PC-3 (cell line): ENCODE measurements around the gene KRTAP5-3. TPM values are rescaled to one million over a fixed set of nuclear protein-coding genes. Genes with fewer than 3 reads are reported as not detected.

ENCODE experiments used
- ATAC-seq: fragments of 200-7000 bp; cut with Tn5 transposase; 2 replicates; pipeline ENCODE4 v1.9.1; 2020; ENCODE audit warnings: mild to moderate bottlenecking, moderate library complexity
- BruUV-seq: library from RNA; stranded (reverse); fragments of 400-500 nt; replicated peaks from 2 replicates; lab custom pipeline; 2021; lab: Mats Ljungman, UMichigan
- CTCF ChIA-PET: fragments of 300-600 bp; sonication (Branson Sonifier 250); formaldehyde crosslinking; loops from one replicate; lab custom pipeline; 2022; ENCODE audit warnings: antibody characterized with exemption; lab: Charles Lee
- POLR2A ChIA-PET: fragments of 300-600 bp; sonication (Branson Sonifier 250); formaldehyde crosslinking; loops from one replicate; lab custom pipeline; 2022; ENCODE audit warnings: antibody characterized with exemption; ENCODE audit not compliant: unreplicated experiment; lab: Charles Lee
- DNase-seq: peaks from one replicate; pipeline ENCODE4 v3.0.0-alpha.2; 2015
- H2AFZ ChIP-seq: fragments of 300-600 bp; sonication (generic); 2 replicates; pipeline ENCODE4 v1.6.0; 2016; ENCODE audit warnings: antibody characterized with exemption, low read length
- H3F3A ChIP-seq: fragments of 300-600 bp; sonication (generic); one replicate; pipeline ENCODE4 v1.6.0; 2017; ENCODE audit warnings: antibody characterized with exemption, low read length, control low read depth, mild to moderate bottlenecking; ENCODE audit not compliant: unreplicated experiment
- H3K27ac ChIP-seq: fragments of 300-600 bp; sonication (generic); 2 replicates; pipeline ENCODE4 v1.5.1; 2016; ENCODE audit warnings: mild to moderate bottlenecking, low read length
- H3K27me3 ChIP-seq: fragments of 300-600 bp; sonication (generic); 2 replicates; pipeline ENCODE4 v1.6.1; 2016; ENCODE audit warnings: low read length, mixed read lengths
- H3K36me3 ChIP-seq: fragments of 300-600 bp; sonication (generic); 2 replicates; pipeline ENCODE4 v1.6.1; 2016; ENCODE audit warnings: low read depth, mixed run types, low read length, mixed read lengths
- H3K4me1 ChIP-seq: fragments of 300-600 bp; sonication (generic); 2 replicates; pipeline ENCODE4 v1.5.1; 2016; ENCODE audit warnings: low read length; ENCODE audit not compliant: insufficient read depth
- H3K4me2 ChIP-seq: fragments of 300-600 bp; sonication (generic); 2 replicates; pipeline ENCODE4 v1.6.0; 2016; ENCODE audit warnings: low read length
- H3K4me3 ChIP-seq: fragments of 300-600 bp; sonication (generic); 2 replicates; pipeline ENCODE4 v1.5.1; 2016; ENCODE audit warnings: mild to moderate bottlenecking, low read length, mixed read lengths
- H3K79me2 ChIP-seq: fragments of 300-600 bp; sonication (generic); 2 replicates; pipeline ENCODE4 v1.6.1; 2017; ENCODE audit warnings: low read length, mixed read lengths
- H3K9ac ChIP-seq: fragments of 300-600 bp; sonication (generic); 2 replicates; pipeline ENCODE4 v1.6.0; 2016; ENCODE audit warnings: mild to moderate bottlenecking, low read length
- H3K9me2 ChIP-seq: fragments of 300-600 bp; sonication (generic); replicated peaks from 2 replicates; pipeline ENCODE4 v1.6.1; 2016; ENCODE audit warnings: mixed run types, low read length, mixed read lengths
- H3K9me3 ChIP-seq: fragments of 300-600 bp; sonication (generic); 2 replicates; pipeline ENCODE4 v1.6.1; 2016; ENCODE audit warnings: low read length, mixed read lengths
- H4K20me1 ChIP-seq: fragments of 300-600 bp; sonication (generic); 2 replicates; pipeline ENCODE4 v1.6.1; 2016; ENCODE audit warnings: low read length, mixed read lengths
- CTCF ChIP-seq: fragments of 300-600 bp; sonication (generic); conservative IDR thresholded peaks from 2 replicates; pipeline ENCODE4 v1.5.1; 2017; ENCODE audit warnings: antibody characterized with exemption, low read depth, mild to moderate bottlenecking, low read length
- EZH2 ChIP-seq: fragments of 300-600 bp; sonication (generic); IDR thresholded peaks from one replicate; pipeline ENCODE4 v1.6.1; 2017; ENCODE audit warnings: antibody characterized with exemption, mild to moderate bottlenecking, low read length; ENCODE audit not compliant: unreplicated experiment
- EZH2phosphoT487 ChIP-seq: fragments of 300-600 bp; sonication (generic); IDR thresholded peaks from 2 replicates; pipeline ENCODE4 v1.6.1; 2018; ENCODE audit warnings: mild to moderate bottlenecking, antibody characterized with exemption, low read length, borderline replicate concordance
- intact Hi-C: fragments of 100-400 bp; cut with micrococcal nuclease; formaldehyde crosslinking; loops from 2 replicates; pipeline ENCODE4 v1.9.0; 2023
- total RNA-seq: library from RNA; depleted of rRNA; stranded (reverse); fragments of >200 nt; gene quantifications from 2 replicates; pipeline ENCODE4 v1.2.3, GENCODE V29; 2014

Gene KRTAP5-3
- total RNA-seq, 1 experiment from 2014 or later: not detected

DNA sequence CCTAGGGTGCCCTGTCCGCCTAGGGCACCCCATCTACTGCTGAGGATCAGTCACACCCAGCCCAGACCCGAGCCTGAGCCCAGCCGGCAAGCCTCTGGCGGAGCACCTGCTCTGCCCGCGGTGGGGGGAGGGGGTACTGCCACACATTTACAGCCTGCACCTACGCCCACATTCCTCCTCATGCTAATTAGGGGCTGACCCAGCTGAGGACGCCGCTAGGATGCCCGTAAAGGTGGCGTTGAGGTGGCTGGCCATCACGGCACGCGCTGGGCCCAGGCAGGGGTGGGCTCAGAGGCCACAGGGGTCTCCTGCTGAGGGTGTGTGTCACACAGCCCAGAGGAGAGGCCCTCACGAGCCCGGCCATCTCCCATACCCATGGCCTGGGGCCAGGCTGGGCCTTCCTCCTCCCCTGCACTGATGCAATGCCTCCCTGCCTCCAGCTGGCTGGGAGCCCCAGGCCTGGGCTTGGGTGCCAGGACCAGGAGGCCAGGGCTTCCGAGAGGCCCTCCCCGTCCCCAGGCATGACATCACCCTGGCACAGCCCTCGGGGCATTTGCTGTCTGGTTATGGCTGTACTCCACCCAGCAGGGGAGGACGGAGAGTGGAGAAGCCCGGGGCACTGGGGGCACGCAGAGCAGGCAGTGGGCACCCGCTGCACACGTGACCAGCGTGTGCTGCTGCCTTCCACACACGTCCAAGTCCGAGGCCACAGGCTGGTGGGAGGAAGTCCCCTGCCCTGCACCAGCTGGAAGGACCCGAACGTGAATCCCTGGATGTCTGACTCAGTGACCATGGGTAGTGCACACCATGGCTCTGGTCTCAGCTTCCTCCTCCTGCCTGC lies 48.9 kb downstream of the KRTAP5-3 start:
- peak overlapping the region; percentile 23; the same call in 1 of the 2 replicates for H2AFZ ChIP-seq
- intact Hi-C loops: loop anchor here (2.0 kb wide), 1 partner anchor 15 kb away; no protein-coding TSS in a partner anchor
- H3K9me2 ChIP-seq: no peaks in the 10 kb centered on the region
- BruUV-seq: no TSS peak
- peaks cover 28% of the 10 kb centered on the region for H3K4me1 ChIP-seq
- POLR2A ChIA-PET: no interaction called here
- H3K9ac ChIP-seq: peak overlapping the region; percentile 56
- no peaks in the 10 kb centered on the region for H4K20me1 ChIP-seq
- H3K9me3 ChIP-seq: no peaks in the 10 kb centered on the region
- H3K4me2 ChIP-seq: peak overlapping the region; percentile 89
- DNase-seq (peak; percentile 92), ATAC-seq (peak; percentile 66)
- H3F3A ChIP-seq: no peaks in the 10 kb centered on the region
- H3K4me3 ChIP-seq: peak overlapping the region; percentile 63
- H3K27ac ChIP-seq: peak overlapping the region; percentile 79
- CTCF ChIA-PET: interaction anchor here (1.9 kb wide), 1 partner anchor 13 kb away, joined by 12 read pairs; no protein-coding TSS in a partner anchor
- H3K27me3 ChIP-seq: no peaks in the 10 kb centered on the region
- no peaks in the 10 kb centered on the region for H3K79me2 ChIP-seq
- TF ChIP-seq EZH2phosphoT487: peak; percentile 88
- TF ChIP-seq CTCF: no peak
- no peak for TF ChIP-seq EZH2
- no peaks in the 10 kb centered on the region for H3K36me3 ChIP-seq

DNA sequence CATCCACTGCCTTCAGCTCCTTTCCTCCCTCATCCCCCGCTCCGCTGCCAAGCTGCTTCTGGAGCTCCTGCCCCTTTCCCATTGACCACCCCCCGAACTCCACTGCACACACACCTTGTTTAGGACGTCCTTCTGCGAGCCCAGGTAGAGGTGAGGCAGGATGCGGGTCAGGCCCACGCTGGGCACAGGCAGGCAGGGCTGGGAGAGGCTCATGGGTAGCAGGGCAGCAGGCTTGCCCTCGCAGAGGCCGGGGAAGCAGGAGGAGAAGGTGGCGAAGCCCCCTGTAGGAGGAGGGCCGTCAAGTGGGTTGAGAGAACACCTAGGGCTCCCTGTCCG lies 49.5 kb downstream of the KRTAP5-3 start:
- POLR2A ChIA-PET: no interaction called here
- DNase-seq (no peak), ATAC-seq (peak; percentile 3)
- peak overlapping the region; percentile 63 for H3K4me3 ChIP-seq
- H3K9me2 ChIP-seq: no peaks in the 10 kb centered on the region
- H3K9ac ChIP-seq: peak overlapping the region; percentile 56
- intact Hi-C loops: loop anchor here (2.0 kb wide), 1 partner anchor 16 kb away; no protein-coding TSS in a partner anchor
- no peaks in the 10 kb centered on the region for H3K27me3 ChIP-seq
- H2AFZ ChIP-seq: peak overlapping the region; percentile 23; the same call in 1 of the 2 replicates
- no peaks in the 10 kb centered on the region for H3K9me3 ChIP-seq
- TF ChIP-seq EZH2phosphoT487 (no peak), EZH2 (no peak), CTCF (no peak)
- no peaks in the 10 kb centered on the region for H4K20me1 ChIP-seq
- H3K79me2 ChIP-seq: no peaks in the 10 kb centered on the region
- H3F3A ChIP-seq: no peaks in the 10 kb centered on the region
- peak overlapping the region; percentile 89 for H3K4me2 ChIP-seq
- H3K36me3 ChIP-seq: no peaks in the 10 kb centered on the region
- CTCF ChIA-PET: interaction anchor here (1.3 to 1.9 kb wide), 3 partner anchors 12 to 16 kb away, joined by 6 to 12 read pairs (median 8); no protein-coding TSS in a partner anchor
- H3K4me1 ChIP-seq: peaks cover 29% of the 10 kb centered on the region
- BruUV-seq: TSS peak; percentile 80
- peak overlapping the region; percentile 79 for H3K27ac ChIP-seq
